NOMO-1 treated with DMSO at 0.1 percent for 48 hours (cell line): ENCODE results near the gene C14orf180.

Experiments
- DNase-seq: peaks from one replicate; lab custom pipeline; 2025; ENCODE audit not compliant: unreplicated experiment; lab: John Stamatoyannopoulos, UW

Gene C14orf180

DNA sequence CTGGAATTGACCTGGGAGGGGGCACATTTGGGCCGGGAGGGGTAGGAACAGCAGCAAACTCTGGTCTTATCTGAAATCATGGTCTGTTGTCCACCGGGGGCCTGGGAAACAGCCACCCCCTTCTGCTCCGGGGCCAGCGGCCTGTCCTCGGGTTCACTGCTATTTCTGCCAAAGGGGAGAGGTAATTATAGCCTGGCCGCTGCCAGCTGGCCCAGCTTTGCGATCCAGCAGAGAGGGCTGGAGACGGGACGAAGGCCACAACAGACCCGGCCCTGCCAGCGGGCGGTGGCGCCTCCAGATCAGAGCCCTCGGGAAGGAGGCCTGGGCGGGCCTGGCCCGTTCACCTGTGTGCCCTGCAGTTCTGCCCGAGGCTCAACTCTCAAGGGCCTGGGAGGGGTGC, at the start of gene C14orf180:
Gene C14orf180 (plus strand): TSS at position 258 of the 400 bp plus-strand sequence. CDS start 6,667 bp downstream, outside the sequence.
- DNase-seq, result no peak

DNA sequence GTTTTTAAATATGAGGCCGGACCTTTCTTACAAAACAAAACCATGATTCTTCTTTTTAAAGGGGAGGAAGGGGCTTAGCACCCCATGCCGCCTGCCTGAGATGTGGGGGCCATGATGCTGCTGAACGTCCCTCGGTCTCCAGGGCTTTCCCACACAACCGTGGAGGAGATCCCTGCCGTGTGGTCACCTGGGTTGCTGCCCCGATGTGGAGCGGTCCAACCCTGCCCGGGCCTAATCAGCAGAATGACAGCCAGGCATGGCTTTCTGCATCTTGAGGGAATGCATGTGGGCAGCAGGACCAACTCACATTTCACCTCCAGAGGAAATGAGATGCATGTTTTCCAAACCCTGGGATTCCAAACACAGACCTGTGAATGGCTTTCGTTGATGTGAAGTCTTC, 48.9 kb upstream of the C14orf180 start:
- DNase-seq, result no peak

DNA sequence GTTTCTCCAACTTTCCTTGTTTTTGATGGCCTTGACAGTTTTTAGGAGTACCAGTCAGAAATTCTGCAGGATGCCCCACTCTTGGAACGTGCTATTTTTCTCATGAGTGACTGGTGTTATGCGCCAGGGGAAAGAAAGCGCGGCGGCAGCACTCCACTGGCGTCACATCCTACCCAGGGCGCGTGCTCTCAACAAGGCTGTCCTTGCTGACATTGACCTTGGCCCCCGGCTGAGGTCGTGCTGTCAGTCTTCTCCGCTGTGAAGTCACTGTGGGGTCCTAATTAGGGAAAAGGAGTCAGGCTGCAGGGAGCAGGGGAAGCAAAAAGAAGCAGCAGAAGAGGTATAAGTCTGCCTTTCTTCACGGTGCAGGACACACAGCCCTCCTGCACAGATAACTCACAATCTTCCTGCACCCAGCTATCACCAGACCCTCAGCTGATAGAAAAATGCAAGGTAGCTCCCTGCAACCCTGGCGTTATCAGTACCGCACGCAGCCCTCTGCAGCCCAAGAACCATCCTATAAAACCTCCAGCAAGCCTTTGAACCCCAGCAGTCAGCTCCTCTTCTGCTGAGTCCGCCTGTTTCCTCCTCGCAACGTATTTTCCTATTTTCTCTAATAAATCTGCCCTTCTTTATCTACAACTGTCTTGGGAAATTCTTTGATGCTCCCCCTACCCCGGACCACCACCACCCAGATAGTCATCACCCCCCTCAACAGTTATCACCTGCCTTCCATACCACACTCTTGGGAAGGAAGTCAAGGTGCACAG, 48.0 kb upstream of the C14orf180 start:
- DNase-seq, result no peak

DNA sequence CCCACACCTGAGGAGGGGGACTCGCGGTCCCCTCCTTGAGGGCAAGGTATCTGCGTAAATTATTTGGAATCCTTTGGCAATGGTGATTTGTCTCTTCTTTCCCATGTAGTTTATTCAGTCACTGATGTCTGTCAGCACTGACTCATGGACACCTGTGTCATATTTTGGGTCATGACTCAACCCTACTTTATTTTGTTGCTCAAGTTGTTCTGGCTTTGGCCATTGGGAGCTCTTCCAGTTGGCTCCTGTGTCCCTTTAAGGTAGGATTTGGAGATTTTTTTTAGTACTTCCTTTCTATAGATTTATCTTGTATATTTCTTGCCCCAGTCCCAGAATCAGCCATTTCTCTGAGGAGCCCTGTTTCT, 47.4 kb upstream of the C14orf180 start:
- no peak for DNase-seq

DNA sequence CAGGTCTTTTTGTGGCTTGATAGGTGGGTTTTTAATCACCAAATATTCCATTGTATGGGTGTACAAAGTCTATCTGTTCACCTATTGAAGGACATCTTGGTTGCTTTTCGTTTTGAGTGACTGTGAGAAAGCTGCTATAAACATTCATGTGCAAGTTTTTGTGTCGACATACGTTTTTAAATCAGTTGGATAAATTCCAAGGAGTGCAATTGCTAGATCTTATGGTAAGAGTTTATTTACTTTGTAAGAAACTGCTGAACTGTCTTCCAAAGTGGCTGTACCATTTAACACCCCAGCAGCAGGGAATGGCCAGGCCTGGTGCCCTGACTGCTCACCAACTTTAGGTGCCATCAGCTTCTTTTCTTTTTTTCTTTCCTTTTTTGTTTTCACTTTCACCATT, 45.5 kb upstream of the C14orf180 start:
- no peak for DNase-seq

DNA sequence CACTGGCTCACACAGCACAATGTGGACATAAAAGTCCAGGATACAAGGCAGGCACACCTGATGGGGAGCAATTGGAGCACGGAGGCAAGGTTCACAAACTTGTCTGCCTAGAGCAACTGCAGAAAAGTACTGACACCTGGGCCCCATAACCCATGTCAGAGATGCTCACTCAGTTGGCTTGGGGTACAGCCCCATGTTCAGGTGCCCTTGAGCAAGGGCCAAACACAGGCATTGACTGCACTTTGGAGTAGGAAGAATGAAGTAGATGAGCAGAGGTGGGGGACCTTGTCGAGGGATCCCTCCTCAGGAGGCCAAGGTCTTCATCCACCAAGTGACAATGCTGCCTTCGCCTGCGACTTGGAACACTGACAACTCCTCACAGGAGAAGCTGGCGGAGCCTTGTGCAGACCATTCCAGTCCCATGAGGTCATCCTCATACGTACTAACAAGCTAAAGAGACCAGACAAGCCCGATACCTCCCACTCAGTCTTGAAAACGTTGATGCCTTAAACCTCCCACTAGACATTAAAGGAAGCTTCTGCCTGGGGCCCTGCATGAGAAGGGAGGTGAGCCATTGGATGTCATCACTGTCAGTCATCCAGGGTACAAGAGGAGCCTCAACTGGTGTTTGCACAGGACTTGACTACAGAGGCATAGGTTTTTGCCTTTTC, 42.5 kb upstream of the C14orf180 start:
- DNase-seq, result no peak

DNA sequence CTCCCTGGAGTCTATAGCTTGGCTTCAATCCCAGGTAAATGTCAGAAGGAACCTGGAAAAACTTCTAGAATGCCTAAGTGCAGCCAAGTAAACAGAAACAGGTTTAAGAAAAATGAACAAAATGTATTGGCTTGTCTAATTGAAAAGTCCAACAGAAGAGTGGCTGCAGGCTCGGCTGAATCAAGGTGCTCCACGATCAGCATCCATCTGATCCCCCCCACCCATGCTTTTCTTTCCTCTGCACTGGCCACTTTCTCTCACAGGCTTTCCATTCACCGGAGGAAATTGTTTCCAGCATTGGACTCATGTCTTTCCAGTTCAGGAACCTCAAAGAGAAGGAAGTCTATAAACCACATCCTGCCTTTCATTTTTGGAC, 42.0 kb upstream of the C14orf180 start:
- no peak for DNase-seq

DNA sequence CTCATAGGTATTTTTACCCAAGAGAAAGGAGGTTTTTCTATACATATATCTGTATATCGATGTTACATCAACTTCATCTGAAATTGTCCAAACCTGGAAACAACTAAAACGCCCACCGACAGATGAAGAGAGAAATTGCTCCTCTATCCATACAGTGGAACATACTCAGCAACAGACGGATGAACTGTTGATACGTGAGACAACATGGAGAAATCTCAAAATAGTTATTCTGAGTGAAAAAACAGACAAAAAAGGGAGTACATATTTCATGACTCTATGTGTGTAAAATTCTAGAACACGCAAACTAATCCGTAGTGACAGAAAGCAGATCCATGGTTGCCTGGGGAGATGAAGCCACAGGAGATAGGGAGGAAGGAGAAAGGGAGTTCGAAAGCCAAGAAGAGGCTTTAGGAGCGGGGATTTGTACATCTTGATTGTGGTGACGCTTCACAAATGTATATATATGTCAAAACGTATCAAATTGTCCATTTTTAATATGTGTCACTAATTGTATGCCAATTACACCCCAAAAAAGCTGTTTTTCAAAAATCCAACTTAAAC, 37.6 kb upstream of the C14orf180 start:
- DNase-seq, result no peak

DNA sequence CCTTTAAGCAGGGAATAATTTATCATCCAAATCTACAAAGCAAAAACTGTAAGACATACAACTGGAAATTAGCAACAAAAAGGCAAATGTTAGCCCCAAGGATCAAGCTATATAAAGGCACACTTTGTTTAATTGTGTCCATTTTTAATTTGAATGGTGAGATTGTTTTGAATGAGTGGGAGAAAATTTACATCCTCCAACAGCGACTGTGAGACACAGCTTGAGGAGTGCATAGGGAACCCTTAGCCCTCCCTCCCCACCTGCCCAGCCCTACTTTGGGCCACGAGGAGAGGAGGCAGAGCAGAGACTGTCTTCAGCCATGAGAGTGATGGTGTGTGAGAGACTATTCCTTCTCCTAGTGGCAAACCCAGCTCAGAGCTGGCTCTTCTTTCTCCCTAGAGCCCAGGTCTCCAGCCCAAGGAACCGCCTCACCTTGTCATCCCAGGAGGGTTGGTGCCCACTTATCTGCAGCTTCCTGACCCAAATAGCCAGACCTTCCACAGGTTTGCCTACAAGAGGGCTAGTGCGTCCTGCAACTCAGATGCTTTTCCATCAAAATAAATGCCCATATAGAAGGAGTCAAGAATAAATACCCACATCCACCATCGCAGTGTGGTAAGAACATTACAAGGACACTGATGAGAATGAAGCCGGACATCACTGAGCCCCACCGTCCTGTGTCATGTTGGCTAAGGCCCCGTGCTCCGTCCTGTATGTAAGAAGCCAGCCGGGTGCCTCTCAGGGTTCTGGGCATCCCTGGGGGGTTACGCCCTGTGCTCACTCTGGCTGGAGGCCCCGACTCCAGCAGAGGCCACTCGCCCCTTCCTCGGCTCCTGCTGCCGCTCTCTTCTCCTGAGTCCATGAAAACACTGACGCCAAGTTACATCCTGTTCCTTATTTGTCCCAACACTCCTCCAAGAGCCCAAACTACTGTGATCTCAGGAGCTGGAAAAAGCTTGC, 36.4 kb upstream of the C14orf180 start:
- no peak for DNase-seq

DNA sequence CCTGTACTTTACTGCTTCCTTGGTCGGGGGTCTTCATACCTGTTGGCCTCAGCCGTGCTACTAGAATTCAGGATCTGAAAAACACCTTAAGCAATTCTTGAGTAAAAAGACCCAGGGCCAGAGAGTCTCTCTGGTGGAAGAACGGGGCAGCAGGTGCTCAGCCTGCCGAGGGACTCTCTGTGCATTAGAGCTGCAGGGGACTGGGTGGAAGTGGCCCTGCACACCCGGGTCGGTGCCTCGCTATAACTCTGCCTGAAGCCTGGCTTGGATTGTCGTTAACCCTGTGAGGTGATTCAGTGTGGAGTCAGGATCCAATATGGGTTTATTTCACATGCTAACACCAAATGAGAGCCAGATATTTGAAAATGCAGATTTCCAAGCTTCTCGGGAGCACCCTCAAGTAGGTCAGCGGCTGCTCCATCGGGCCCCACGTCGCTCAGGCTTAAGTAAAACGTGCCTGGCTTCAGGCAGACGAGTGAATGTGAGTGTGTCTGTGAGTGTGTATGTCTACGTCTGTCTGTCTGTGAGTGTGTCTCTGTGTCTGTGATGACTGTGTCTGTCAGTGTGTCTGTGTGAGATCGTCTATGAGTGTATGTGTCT, 35.1 kb upstream of the C14orf180 start:
- no peak for DNase-seq

DNA sequence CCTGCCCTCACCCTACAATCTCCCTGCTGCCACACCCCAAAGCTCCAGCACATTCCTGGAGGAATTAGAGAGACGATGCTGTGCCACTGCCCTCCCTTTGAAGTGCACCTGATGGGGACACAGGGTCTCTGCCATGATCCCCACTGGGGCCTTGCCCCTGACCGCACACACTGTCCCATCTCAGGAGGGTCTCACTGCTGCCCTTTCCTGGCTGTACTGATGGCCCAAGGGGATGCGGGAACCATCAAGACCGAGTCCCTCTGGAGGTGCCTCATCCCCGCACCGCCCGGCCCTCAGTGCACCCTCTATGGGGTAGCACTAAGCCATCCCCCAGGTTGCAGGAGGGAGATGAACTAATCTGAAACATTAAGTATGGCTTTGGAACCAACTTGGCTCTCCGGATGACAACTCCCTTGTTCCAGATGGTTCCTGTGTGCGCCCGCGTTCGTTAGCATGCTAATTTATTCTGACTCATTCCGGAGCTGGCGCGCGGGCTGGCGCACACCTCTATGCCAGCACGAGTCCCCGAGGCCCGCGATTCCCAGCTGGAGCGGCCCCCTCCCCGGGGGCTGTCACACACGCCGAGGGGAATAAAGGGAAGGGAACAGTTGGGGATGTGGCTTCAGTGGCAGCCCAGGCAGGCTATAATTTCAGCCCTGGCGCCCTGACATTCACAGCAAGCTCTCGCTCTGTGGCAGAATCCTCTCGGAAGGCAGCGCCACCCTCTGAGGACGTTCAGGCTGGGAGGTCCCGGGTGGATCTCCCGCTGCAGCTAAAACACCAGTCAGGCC, 34.2 kb upstream of the C14orf180 start:
- no peak for DNase-seq

DNA sequence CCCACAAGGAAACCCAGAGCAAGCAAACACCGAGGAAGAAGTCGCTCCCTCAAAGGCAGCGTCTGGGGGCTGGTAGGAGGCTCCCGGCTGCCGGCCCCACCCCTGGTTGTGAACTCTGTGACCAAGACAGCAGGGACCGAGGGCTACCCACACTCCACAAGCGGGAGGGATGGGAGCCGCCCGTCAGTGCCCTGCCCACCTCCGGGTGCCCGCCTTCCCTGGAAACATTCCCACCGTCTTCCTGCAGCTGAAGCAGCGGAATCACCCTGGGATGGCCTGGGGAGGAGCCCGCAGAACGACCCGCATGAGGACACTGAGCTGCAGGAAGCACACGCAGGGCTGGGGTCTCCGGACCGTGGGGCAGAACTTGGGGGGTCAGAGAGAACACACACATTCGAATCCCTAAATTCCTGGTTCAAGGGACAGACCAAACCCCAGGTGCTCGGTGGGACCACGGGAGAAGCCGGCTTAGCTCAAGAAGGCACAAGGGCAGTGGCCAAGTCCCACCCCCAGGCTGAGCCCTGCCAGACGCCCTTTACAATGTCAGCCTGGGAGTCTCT, 33.5 kb upstream of the C14orf180 start:
- DNase-seq, result no peak

DNA sequence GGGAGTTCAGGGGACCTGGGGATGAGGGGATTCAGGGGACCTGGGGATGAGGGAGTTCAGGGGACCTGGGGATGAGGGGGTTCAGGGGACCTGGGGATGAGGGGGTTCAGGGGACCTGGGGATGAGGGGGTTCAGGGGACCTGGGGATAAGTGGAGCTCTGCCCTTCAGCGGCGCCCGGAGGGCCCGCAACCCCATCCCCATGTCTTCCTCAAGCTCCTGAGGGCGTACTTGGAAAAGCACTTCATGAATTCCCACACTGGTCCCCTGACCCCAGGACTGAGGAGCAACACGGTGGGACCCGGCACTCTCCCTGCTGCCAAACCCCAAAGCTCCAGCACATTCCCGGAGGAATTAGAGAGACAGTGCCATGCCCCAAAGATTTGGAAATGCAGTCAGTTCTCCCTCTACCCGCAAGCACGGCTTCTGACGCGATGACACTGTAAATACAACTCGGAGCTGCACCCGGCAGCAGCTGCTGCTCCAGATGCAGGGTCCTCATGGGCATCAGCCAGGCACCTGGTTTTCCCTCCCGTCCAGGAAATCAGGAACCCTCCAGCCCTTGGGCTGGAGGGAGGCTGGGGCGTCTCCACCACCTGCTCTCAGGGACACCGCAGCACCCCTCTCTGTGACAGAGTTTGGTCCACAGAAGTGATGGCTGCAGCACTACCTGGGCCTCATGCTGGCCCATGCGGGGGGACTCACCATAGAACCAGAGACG, 32.8 kb upstream of the C14orf180 start:
- DNase-seq, result no peak

DNA sequence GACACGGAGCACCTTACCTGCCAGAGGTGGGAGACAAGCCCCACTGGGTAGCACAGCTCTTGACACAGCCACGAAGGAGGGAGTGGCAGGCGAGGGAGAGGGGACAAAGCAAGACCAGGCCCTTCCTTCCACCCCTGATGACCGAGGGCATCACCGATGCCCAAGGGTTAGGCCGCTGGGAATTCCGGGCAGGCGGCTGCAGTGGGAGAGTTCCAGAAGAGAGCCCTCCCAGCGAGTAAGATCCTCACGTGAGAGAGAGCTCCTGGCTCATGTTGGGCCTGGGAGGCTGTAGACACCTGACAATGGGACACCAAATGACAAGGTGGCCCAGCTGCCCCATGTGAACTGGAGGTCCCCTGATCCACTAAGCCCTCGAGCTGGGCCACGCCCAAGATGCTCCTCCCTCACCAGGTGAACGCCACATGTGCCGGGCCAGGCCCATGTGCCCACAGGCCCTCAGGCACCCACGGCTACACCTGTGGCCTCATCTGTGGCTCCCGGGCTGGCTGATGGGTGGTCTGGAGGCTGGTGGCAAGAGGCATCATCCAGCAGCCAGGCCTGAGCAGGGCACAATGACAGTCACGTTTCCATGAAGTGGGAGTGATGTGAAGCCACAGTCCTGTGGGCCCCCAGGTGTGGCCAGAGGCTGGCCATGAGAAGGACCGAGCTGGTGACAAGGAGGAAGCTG, 32.1 kb upstream of the C14orf180 start:
- no peak for DNase-seq

DNA sequence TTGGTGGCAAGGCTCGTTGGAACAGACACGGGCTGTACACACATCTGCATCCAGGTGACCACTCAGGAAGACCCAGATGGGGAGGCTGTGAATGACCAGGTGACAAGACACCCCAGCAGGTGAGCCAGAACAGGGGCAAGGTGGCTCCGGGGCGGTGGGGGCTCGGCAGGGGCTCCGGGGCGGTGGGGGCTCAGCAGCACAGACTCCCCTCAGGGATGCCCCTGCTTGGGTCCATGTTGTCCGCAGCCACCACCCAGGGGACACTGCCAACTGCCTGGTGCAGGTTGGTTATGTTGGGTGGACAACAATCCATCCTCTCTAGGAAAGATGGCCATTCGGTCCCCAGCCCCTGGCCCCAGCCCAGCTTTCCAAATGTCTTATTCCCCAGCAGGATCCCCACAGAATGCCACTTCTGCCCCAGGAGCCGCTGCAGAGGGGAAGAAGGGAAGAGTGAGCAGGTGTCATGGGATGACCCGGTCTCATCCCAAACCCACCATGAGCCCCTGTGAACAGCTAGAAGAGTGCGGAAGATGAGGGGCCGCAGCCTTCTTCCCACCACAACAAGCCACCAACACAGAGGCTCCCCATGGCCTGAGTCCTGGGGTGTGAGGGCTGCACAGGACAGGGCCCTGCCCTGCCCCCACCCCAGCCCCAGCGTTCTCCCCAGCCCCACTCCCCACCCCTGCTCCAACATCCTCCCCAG, 31.4 kb upstream of the C14orf180 start:
- no peak for DNase-seq

DNA sequence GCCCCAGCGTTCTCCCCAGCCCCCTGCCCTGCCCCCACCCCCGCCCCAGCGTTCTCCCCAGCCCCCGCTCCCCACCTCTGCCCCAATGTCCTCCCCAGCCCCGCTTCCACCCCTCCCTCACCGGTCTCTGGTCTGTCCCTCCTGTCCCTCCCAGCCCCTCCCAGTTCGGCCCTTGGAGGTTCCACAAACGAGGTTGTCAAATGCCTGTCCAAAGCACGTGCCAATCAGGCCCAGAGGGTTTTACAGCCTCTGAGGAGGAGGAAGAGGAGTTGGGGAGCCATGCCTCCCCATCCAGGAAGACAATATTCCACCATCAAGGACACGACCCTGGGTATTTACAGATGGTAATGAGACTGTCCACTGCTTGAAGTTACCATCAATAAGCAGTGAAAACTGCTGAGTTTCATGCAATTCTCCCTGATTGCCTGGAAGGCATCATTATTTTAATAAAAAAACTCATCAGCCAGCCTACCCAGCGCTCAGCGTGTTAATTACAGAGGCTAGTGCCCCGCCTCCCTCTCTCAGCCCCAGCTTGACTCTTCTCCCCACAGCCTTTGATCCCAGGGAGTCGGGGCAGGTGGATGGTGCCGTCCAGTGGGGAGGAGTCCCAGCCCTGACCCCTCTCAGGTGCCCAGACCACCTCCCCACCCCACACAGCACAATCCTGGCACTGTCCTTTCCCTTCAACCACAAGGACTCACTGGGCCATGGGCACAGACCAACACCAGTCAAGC, 30.6 kb upstream of the C14orf180 start:
- DNase-seq, result no peak
